Stimulated activated naive CD8-positive, alpha-beta T cell treated with anti-CD3 and anti-CD28 coated beads, Interleukin-15, amount 100 ng/mL, for 72 hours (primary cell): ENCODE data around the gene C10orf90.

Source experiments
- ATAC-seq: fragments of 150-1000 bp; cut with Tn5 transposase; 2 replicates; pipeline ENCODE4 v1.10.0; 2021; ENCODE audit warnings: mild to moderate bottlenecking, moderate library complexity
- DNase-seq, 2 donors: peaks; one replicate each; pipeline ENCODE4 v3.0.0; 2021 to 2022
- H3K27ac Mint-ChIP-seq, 2 donors: one replicate each; pipeline ENCODE4 v1.8.0; 2022; ENCODE audit warnings: mild to moderate bottlenecking in 2 of 2, mixed read lengths in 2 of 2, moderate library complexity in 2 of 2
- H3K27me3 Mint-ChIP-seq: one replicate; pipeline ENCODE4 v1.8.0; 2022; ENCODE audit warnings: mixed read lengths
- H3K4me1 Mint-ChIP-seq: one replicate; pipeline ENCODE4 v1.8.0; 2022; ENCODE audit warnings: mild to moderate bottlenecking, mixed read lengths
- H3K4me3 Mint-ChIP-seq, 2 donors: one replicate each; pipeline ENCODE4 v1.8.0; 2022; ENCODE audit warnings: mild to moderate bottlenecking in 2 of 2, mixed read lengths in 2 of 2, moderate library complexity in 1 of 2
- H3K9me3 Mint-ChIP-seq, 2 donors: one replicate each; pipeline ENCODE4 v1.8.0; 2022; ENCODE audit warnings: mixed read lengths in 2 of 2

C10orf90 gene

GRCh38 chr10:126661356-126661755, 9.1 kb downstream of the C10orf90 start:
- H3K27ac Mint-ChIP-seq = no peak overlapping the region
- DNase-seq (no peak), ATAC-seq (no peak)
- peaks cover 16% of the 10 kb centered on the region for H3K27me3 Mint-ChIP-seq
- H3K4me1 Mint-ChIP-seq = peaks cover 7% of the 10 kb centered on the region
- peaks cover 4 to 6% of the 10 kb centered on the region in 2 donors for H3K9me3 Mint-ChIP-seq
- H3K4me3 Mint-ChIP-seq = no peak overlapping the region

GRCh38 chr10:126659750-126660149, 10.7 kb downstream of the C10orf90 start:
- DNase-seq (no peak), ATAC-seq (no peak)
- H3K4me3 Mint-ChIP-seq = no peak overlapping the region
- H3K27me3 Mint-ChIP-seq = peaks cover 8% of the 10 kb centered on the region
- peaks cover 7% of the 10 kb centered on the region for H3K4me1 Mint-ChIP-seq
- H3K9me3 Mint-ChIP-seq = peaks cover 0 to 4% of the 10 kb centered on the region in 2 donors
- no peak overlapping the region for H3K27ac Mint-ChIP-seq

- Mint-ChIP-seq H3K4me3 (no peak overlapping the region), H3K27ac (no peak overlapping the region), H3K9me3 (peaks cover 4 to 5% of the 10 kb centered on the region in 2 donors), H3K27me3 (peaks cover 8% of the 10 kb centered on the region), H3K4me1 (peaks cover 7% of the 10 kb centered on the region)
- ATAC-seq (no peak), DNase-seq (no peak)
Observed at GRCh38 chr10:126658928-126659327, 11.6 kb downstream of the C10orf90 start.

- peaks cover 0 to 5% of the 10 kb centered on the region in 2 donors for H3K9me3 Mint-ChIP-seq
- no peaks in the 10 kb centered on the region for H3K27me3 Mint-ChIP-seq
- ATAC-seq (no peak), DNase-seq (no peak)
- no peaks in the 10 kb centered on the region for H3K4me1 Mint-ChIP-seq
- no peak overlapping the region for H3K27ac Mint-ChIP-seq
- H3K4me3 Mint-ChIP-seq = no peak overlapping the region
Observed at GRCh38 chr10:126654579-126654978, 15.9 kb downstream of the C10orf90 start.

- no peak for DNase-seq
- no peaks in the 10 kb centered on the region for H3K27me3 Mint-ChIP-seq
- ATAC-seq = no peak
- H3K27ac Mint-ChIP-seq = no peak overlapping the region
- H3K4me1 Mint-ChIP-seq = no peaks in the 10 kb centered on the region
- H3K4me3 Mint-ChIP-seq = no peak overlapping the region
- H3K9me3 Mint-ChIP-seq = peaks cover 0 to 5% of the 10 kb centered on the region in 2 donors
Observed at GRCh38 chr10:126651467-126651866, 19.0 kb downstream of the C10orf90 start.

- no peak overlapping the region for H3K27ac Mint-ChIP-seq
- no peaks in the 10 kb centered on the region for H3K27me3 Mint-ChIP-seq
- no peak for ATAC-seq
- no peak for DNase-seq
- no peaks in the 10 kb centered on the region for H3K4me1 Mint-ChIP-seq
- peaks cover 0 to 5% of the 10 kb centered on the region in 2 donors for H3K9me3 Mint-ChIP-seq
- H3K4me3 Mint-ChIP-seq = no peak overlapping the region
Observed at GRCh38 chr10:126650161-126650560, 20.3 kb downstream of the C10orf90 start.

GRCh38 chr10:126647116-126647515, 23.4 kb downstream of the C10orf90 start:
- DNase-seq (no peak), ATAC-seq (no peak)
- no peak overlapping the region for H3K4me3 Mint-ChIP-seq
- H3K9me3 Mint-ChIP-seq = peaks cover 0 to 7% of the 10 kb centered on the region in 2 donors
- H3K27me3 Mint-ChIP-seq = no peaks in the 10 kb centered on the region
- no peaks in the 10 kb centered on the region for H3K4me1 Mint-ChIP-seq
- peak overlapping the region in 1 of 2 donors; percentile 13 for H3K27ac Mint-ChIP-seq

GRCh38 chr10:126646110-126646509, 24.4 kb downstream of the C10orf90 start:
- Mint-ChIP-seq H3K27me3 (no peaks in the 10 kb centered on the region), H3K27ac (no peak overlapping the region), H3K4me3 (no peak overlapping the region), H3K4me1 (no peaks in the 10 kb centered on the region), H3K9me3 (peaks cover 0 to 7% of the 10 kb centered on the region in 2 donors)
- ATAC-seq (no peak), DNase-seq (no peak)

GRCh38 chr10:126640401-126640800, 30.1 kb downstream of the C10orf90 start:
- H3K9me3 Mint-ChIP-seq = peaks cover 7% of the 10 kb centered on the region in 2 donors
- H3K4me3 Mint-ChIP-seq = no peak overlapping the region
- H3K4me1 Mint-ChIP-seq = no peaks in the 10 kb centered on the region
- no peak for ATAC-seq
- peak overlapping the region in 1 of 2 donors; percentile 85 for H3K27ac Mint-ChIP-seq
- no peaks in the 10 kb centered on the region for H3K27me3 Mint-ChIP-seq
- DNase-seq = no peak

- H3K27ac Mint-ChIP-seq = no peak overlapping the region
- ATAC-seq (no peak), DNase-seq (no peak)
- no peaks in the 10 kb centered on the region for H3K27me3 Mint-ChIP-seq
- H3K4me1 Mint-ChIP-seq = no peaks in the 10 kb centered on the region
- peaks cover 7% of the 10 kb centered on the region in 2 donors for H3K9me3 Mint-ChIP-seq
- no peak overlapping the region for H3K4me3 Mint-ChIP-seq
Observed at GRCh38 chr10:126639084-126639483, 31.4 kb downstream of the C10orf90 start.

- Mint-ChIP-seq H3K9me3 (peaks cover 7% of the 10 kb centered on the region in 2 donors), H3K27ac (peak overlapping the region in 1 of 2 donors; percentile 27), H3K4me1 (no peaks in the 10 kb centered on the region), H3K27me3 (no peaks in the 10 kb centered on the region), H3K4me3 (no peak overlapping the region)
- ATAC-seq = no peak
- DNase-seq = no peak
Observed at GRCh38 chr10:126638542-126638941, 32.0 kb downstream of the C10orf90 start.

GRCh38 chr10:126637501-126637900, 33.0 kb downstream of the C10orf90 start:
- ATAC-seq (no peak), DNase-seq (no peak)
- Mint-ChIP-seq H3K27me3 (no peaks in the 10 kb centered on the region), H3K4me3 (no peak overlapping the region), H3K27ac (peak overlapping the region; percentile 4 to 43), H3K4me1 (no peaks in the 10 kb centered on the region), H3K9me3 (peaks cover 2 to 7% of the 10 kb centered on the region in 2 donors)

GRCh38 chr10:126634911-126635310, 35.6 kb downstream of the C10orf90 start:
- H3K9me3 Mint-ChIP-seq = peaks cover 5 to 13% of the 10 kb centered on the region in 2 donors
- H3K27ac Mint-ChIP-seq = no peak overlapping the region
- no peak overlapping the region for H3K4me3 Mint-ChIP-seq
- H3K27me3 Mint-ChIP-seq = peaks cover 6% of the 10 kb centered on the region
- DNase-seq (no peak), ATAC-seq (no peak)
- no peaks in the 10 kb centered on the region for H3K4me1 Mint-ChIP-seq

GRCh38 chr10:126634347-126634746, 36.1 kb downstream of the C10orf90 start:
- Mint-ChIP-seq H3K4me3 (no peak overlapping the region), H3K27ac (no peak overlapping the region), H3K27me3 (peaks cover 6% of the 10 kb centered on the region), H3K4me1 (no peaks in the 10 kb centered on the region), H3K9me3 (peaks cover 5 to 13% of the 10 kb centered on the region in 2 donors)
- ATAC-seq = no peak
- no peak for DNase-seq

GRCh38 chr10:126632705-126633104, 37.8 kb downstream of the C10orf90 start:
- no peak overlapping the region for H3K27ac Mint-ChIP-seq
- no peak for DNase-seq
- H3K27me3 Mint-ChIP-seq = peaks cover 6% of the 10 kb centered on the region
- H3K9me3 Mint-ChIP-seq = peaks cover 5 to 6% of the 10 kb centered on the region in 2 donors
- no peaks in the 10 kb centered on the region for H3K4me1 Mint-ChIP-seq
- H3K4me3 Mint-ChIP-seq = no peak overlapping the region
- ATAC-seq = no peak

- DNase-seq (no peak), ATAC-seq (no peak)
- H3K27me3 Mint-ChIP-seq = peaks cover 6% of the 10 kb centered on the region
- H3K9me3 Mint-ChIP-seq = peaks cover 5 to 6% of the 10 kb centered on the region in 2 donors
- H3K4me3 Mint-ChIP-seq = no peak overlapping the region
- no peak overlapping the region for H3K27ac Mint-ChIP-seq
- H3K4me1 Mint-ChIP-seq = no peaks in the 10 kb centered on the region
Observed at GRCh38 chr10:126629925-126630624, 40.4 kb downstream of the C10orf90 start.

GRCh38 chr10:126628746-126629145, 41.7 kb downstream of the C10orf90 start:
- DNase-seq (no peak), ATAC-seq (no peak)
- H3K4me1 Mint-ChIP-seq = no peaks in the 10 kb centered on the region
- peaks cover 6% of the 10 kb centered on the region for H3K27me3 Mint-ChIP-seq
- H3K9me3 Mint-ChIP-seq = peaks cover 5 to 6% of the 10 kb centered on the region in 2 donors
- H3K4me3 Mint-ChIP-seq = no peak overlapping the region
- no peak overlapping the region for H3K27ac Mint-ChIP-seq
